Dermis blood vessel endothelial cell (primary cell): ENCODE measurements around the gene SMAD4. TPM values are rescaled to one million over a fixed set of nuclear protein-coding genes. Genes with fewer than 3 reads are reported as not detected.
"Not testable (repeated sequence)": the region's sequence is repeated elsewhere in the genome, so short reads cannot be mapped to it uniquely, and the experiment has no call there.

Experiments
- DNase-seq: peaks from one replicate; pipeline ENCODE4 v3.0.0; 2010
- total RNA-seq: library from RNA; depleted of rRNA; stranded (reverse); fragments of >200 nt; gene quantifications from 2 replicates; pipeline ENCODE4 v1.2.3, GENCODE V29; 2014

SMAD4 gene
- 96.6 and 100 TPM in 2 replicates for total RNA-seq

DNA sequence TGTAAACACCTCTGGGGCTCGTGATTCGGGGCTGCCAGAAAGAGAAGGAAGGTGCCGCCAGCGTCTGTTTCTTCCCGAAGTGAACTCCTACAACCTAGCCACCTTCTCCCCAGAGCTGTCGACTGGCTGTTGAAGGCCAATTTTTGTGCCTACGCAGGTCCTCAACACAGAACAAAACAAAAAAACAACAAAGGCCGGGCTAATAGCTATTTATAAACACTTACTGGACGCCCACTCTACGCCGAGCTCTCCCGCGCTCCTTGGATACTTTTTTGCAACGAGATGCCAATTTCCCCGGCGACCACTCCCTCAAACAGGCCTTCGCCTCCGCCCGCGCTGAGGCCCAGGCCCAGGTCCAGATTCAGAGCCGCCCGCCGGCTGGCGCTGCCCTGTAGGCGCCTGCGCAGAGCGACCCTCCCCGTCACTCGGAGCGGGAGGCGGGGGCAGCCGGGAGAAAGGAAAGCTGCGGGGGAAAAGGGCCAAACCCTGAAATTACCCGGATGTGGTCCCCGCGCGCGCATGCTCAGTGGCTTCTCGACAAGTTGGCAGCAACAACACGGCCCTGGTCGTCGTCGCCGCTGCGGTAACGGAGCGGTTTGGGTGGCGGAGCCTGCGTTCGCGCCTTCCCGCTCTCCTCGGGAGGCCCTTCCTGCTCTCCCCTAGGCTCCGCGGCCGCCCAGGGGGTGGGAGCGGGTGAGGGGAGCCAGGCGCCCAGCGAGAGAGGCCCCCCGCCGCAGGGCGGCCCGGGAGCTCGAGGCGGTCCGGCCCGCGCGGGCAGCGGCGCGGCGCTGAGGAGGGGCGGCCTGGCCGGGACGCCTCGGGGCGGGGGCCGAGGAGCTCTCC lies at the start of gene SMAD4:
TSS of gene SMAD4 (plus strand) at position 520 of the 843 bp plus-strand sequence. CDS start 16,834 bp downstream, outside the sequence.
- peak; percentile 97 for DNase-seq

DNA sequence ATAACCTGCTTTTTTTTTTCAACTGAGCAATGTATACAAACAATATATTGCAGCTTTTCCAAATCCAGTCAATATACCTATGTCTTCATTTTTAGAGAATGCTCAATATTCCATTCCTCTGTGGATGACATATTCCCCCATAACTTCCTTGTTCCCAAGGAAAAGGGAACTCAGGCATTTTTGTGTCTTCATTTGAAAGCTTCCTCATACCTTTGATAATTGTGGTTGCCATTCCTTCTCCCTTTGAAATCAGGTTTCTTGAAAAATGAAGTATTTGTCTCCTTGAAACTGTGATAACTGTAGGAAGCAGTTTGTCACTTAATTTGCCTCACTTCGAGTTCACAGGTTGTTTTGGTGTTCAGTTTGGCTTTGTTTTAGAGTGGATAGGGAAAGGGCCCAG lies 48.6 kb upstream of the SMAD4 start:
- DNase-seq, result no peak

GRCh38 chr18:50982086-50982801 lies 47.8 kb upstream of the SMAD4 start:
- DNase-seq, result no peak

DNA sequence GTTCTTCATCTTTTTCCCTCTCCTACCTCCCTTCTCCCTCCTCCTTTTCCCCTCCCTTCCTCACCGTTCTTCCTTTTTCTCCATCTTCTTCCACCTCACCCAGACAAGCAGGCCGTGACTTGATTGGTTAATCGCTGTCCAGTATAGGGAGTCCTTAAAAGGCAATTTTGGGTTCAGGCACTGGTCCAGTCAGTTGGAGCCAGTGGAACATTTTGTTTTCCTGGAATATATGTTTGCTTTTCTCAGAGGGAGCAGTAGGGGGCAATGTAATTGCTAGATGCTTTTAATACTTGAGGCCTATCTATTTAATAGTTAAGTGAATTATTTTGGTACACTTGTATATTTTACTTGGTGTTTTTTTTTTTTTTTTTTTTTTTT lies 47.2 kb upstream of the SMAD4 start:
- peak; percentile 14 for DNase-seq

GRCh38 chr18:50986360-50987087 lies 43.5 kb upstream of the SMAD4 start:
- DNase-seq, result peak; percentile 3

DNA sequence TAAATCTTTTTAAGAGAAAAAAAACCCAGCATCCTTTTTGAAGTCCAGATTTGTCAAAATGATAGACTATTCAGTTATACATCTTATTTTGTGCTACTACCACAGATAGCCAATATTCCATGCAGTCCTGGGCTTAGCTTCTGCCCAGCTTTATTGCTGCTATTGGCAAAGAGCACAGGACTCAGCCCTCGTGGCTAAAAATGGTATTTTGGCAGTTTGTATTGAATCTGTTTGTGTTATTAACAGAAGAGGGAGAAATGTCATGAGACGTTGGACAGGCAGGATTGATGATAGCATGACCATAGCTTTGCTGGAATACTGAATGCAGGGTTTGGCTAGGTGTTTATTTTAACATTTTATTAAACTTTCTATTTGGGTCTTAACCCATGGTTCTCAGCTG lies 42.8 kb upstream of the SMAD4 start:
- no peak for DNase-seq

- DNase-seq, result no peak
These were observed 40.3 kb upstream of the SMAD4 start for GRCh38 chr18:50989711-50990110.

DNA sequence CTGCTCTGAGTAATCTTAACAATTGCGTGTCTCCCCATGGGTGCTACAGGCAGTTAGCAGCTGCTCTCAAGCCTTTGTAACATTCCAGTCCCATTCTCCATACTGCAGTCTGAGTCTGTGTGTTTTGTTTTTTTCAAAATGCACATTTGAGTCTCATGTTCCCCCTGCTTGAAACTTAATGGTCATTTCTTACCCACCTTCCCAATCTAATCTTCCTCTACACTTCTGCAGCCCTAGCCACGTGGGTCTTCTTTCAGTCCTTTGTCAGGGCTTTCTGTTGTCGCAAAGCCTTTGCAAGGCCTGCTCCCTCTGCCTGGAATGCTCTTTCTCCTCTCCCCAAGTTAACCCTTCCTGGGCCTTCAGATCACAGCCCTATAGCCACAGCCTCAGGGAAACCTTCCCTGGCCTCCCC lies 37.7 kb upstream of the SMAD4 start:
- DNase-seq, result no peak

DNA sequence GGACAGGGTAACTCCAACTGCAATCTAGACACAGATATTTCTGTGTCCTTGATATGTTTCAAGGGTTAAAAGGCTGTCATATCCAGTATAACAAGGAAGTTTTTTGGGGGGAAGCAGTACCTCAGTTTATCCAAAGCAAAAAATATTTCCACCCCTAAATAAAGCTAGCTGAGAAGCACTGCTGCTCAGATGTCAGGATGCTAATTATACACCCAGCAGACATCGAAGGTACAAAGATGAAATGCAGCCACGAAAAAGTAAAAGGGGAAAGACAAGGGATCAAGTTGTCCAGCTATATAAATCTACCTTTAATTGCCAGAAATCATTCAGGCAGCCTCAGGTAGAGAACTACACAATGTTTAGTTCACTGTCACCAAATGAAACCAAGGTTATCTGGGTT lies 36.0 kb upstream of the SMAD4 start:
- DNase-seq, result no peak

DNA sequence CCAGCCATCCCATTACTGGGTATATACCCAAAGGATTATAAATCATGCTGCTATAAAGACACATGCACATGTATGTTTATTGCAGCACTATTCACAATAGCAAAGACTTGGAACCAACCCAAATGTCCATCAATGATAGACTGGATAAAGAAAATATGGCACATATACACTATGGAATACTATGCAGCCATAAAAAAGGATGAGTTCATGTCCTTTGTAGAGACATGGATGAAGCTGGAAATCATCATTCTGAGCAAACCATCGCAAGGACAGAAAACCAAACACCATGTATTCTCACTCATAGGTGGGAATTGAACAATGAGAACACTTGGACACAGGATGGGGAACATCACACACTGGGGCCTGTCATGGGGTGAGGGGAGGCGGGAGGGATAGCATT lies 26.8 kb upstream of the SMAD4 start:
- not testable (repeated sequence) for DNase-seq

GRCh38 chr18:51006061-51006818 lies 23.8 kb upstream of the SMAD4 start:
- DNase-seq, result no peak

- DNase-seq, result no peak
These were observed 22.8 kb upstream of the SMAD4 start for GRCh38 chr18:51006948-51007789.

DNA sequence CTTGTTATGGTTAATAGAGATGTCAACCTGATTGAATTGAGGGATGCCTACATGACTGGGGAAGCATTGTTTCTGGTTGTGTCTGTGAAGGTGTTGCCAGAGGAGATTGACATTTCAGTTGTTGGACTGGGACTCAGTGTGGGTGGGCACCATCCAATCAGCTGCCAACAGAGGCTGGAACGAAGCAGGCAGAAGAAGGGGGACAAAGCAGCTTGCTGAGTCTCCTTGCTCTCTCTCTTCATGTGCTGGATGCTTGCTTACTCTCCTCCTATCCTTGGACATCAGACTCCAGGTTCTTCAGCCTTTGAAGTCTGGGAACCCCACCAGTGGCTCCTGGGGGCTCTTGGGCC lies 22.2 kb upstream of the SMAD4 start:
- DNase-seq, result no peak

- no peak for DNase-seq
These were observed 20.9 kb upstream of the SMAD4 start for GRCh38 chr18:51009072-51009471.

GRCh38 chr18:51010218-51010617 lies 19.8 kb upstream of the SMAD4 start:
- DNase-seq, result no peak

DNA sequence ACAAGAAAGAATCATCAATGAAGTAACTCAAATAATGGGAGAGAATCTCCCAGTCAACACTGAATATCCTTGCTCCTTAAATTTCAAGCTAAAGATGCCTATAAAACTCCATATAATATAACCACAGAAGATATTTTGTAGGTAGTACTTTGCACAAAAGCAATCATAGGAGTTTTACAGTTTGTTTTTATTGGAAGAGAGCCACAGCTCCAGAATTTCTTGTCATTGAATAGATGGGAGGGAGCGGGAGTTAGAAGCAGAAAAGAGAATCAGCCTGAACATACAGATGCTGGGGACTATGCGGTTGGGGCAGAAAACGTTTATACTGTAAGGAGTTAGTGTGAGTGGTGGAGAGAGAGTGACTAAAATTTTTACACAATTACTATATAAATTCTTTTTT lies 18.3 kb upstream of the SMAD4 start:
- DNase-seq, result peak; percentile 11

DNA sequence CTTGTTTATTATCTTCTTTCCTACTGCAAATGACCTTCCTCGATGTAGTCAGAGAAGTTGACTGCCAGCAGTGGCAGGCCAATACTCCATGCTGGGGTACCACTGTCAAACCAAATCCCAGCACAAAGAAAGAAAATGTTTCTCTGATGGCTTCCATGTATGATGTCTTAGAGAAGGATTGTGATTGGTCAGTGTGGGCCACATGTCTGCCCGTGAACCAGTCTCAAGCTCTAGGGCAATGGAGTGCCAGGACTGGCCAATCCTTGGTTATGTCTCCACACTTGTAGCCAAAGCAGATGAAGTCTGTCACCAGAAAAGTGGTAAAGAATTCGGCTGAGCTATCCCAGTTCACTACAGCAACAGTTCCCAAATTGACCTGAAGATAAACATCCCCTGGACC lies 17.6 kb upstream of the SMAD4 start:
- no peak for DNase-seq

- DNase-seq, result no peak
These were observed 16.8 kb upstream of the SMAD4 start for GRCh38 chr18:51013259-51013658.

DNA sequence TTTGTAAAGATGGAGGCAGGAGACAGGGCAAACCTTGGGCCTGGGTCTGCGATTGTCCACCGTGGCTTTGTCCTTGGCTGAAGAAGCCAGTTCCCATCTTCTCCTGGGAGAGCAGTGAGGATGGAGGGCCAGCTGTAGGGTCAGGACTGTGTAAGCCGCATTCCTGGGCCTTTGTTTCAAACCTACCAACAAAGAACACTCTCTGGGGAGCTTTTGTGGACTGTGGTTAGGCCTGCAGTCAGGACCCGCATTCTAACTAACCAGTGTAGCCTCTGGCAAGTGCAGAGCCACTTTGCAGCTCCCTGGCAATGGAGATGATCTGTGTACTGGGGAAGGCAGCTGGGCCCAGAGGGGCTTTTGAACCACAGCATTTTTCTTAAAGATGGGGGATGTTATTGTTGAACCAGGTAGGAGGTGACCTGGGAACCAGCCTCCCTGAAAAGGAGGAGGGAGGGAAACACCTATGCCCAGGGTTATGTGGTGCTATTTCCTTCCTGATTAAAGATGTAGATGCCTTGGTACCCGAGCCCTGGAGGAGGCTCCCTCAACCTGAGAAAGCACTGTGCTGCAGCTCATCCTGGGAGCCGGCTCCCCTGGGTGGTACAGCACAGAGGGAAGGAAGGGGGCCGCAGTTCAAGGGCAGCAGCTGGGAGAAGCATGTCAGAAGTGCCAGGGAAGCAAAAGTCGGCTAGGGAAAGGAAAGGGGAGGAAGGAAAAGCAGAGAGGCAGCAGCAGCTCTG lies 12.7 kb upstream of the SMAD4 start:
- no peak for DNase-seq

DNA sequence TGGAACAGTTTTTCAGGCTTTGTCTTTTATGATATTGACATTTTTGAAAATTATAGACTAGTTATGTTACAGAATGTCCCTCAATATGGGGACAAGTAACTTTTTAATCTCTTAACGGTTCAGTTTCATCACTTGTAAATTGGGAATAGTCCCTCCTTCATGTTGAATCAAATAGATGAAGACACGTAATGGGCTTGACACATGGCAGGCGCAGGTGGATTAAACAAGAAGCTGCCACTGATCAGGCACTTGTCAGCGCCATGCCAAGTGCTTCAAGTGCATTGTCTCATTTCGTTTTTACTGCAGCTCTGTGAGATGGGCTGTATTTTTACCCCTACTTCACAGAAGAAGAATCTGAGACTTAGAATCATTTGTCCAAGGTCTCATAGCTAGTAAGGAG lies 9.5 kb upstream of the SMAD4 start:
- no peak for DNase-seq
